ENCODE results near the gene SART1. TPM values are rescaled to one million over a fixed set of nuclear protein-coding genes. Genes with fewer than 3 reads are reported as not detected.

Gene SART1
- polyA plus RNA-seq, 6 donors from 2014 or later: 13.9 to 39.7 (median 18.3) TPM

Other genes starting within 250 kb of the SART1 start
- 10 to 100 TPM; 38.9 to 71.8 (median 63.6) TPM for gene KAT5, start 249.5 kb upstream of the SART1 start, polyA plus RNA-seq (ENCODE audit: low read depth in 6 of 6)
- 100 to 1,000 TPM in 3 of 6 donors, 10 to 100 TPM in 3; 59.3 to 126 (median 99.1) TPM for gene RNASEH2C, start 240.9 kb upstream of the SART1 start, polyA plus RNA-seq (ENCODE audit: low read depth in 6 of 6)
- gene AP5B1, start 180.8 kb upstream of the SART1 start, polyA plus RNA-seq (ENCODE audit: low read depth in 6 of 6): 10 to 100 TPM in 2 of 6 donors, 1 to 10 TPM in 4; 3.4 to 17.2 (median 9.6) TPM
- not detected for gene OVOL1, start 174.7 kb upstream of the SART1 start, polyA plus RNA-seq (ENCODE audit: low read depth in 6 of 6)
- 1 to 10 TPM in 5 of 6 donors, not detected in 1; 1.2 to 2.6 (median 1.7) TPM for gene SNX32, start 127.8 kb upstream of the SART1 start, polyA plus RNA-seq (ENCODE audit: low read depth in 6 of 6)
- 1,000 to 10,000 TPM; 1,822 to 2,570 (median 2,214) TPM for gene CFL1, start 103.6 kb upstream of the SART1 start, polyA plus RNA-seq (ENCODE audit: low read depth in 6 of 6)
- 10 to 100 TPM in 5 of 6 donors, 1 to 10 TPM in 1; 3.2 to 32.0 (median 22.8) TPM for gene MUS81, start 101.3 kb upstream of the SART1 start, polyA plus RNA-seq (ENCODE audit: low read depth in 6 of 6)
- 1 to 10 TPM in 2 of 6 donors, under 1 TPM in 1, not detected in 3; 0.29 to 1.5 (median 1.1) TPM for gene EFEMP2, start 88.9 kb upstream of the SART1 start, polyA plus RNA-seq (ENCODE audit: low read depth in 6 of 6)
- gene CTSW, start 81.9 kb upstream of the SART1 start, polyA plus RNA-seq (ENCODE audit: low read depth in 6 of 6): 1 to 10 TPM in 5 of 6 donors, under 1 TPM in 1; 0.68 to 7.2 (median 3.0) TPM
- gene FIBP, start 73.3 kb upstream of the SART1 start, polyA plus RNA-seq (ENCODE audit: low read depth in 6 of 6): 100 to 1,000 TPM in 4 of 6 donors, 10 to 100 TPM in 2; 91.2 to 191 (median 107) TPM
- gene CCDC85B, start 71.1 kb upstream of the SART1 start, polyA plus RNA-seq (ENCODE audit: low read depth in 6 of 6): 10 to 100 TPM; 22.4 to 62.8 (median 45.3) TPM
- under 1 TPM in 3 of 6 donors, not detected in 3; 0.25 to 0.34 (median 0.27) TPM for gene FOSL1, start 61.3 kb upstream of the SART1 start, polyA plus RNA-seq (ENCODE audit: low read depth in 6 of 6)
- gene C11orf68, start 42.7 kb upstream of the SART1 start, polyA plus RNA-seq (ENCODE audit: low read depth in 6 of 6): 10 to 100 TPM; 48.5 to 79.3 (median 68.4) TPM
- gene DRAP1, start 42.3 kb upstream of the SART1 start, polyA plus RNA-seq (ENCODE audit: low read depth in 6 of 6): 10 to 100 TPM; 57.3 to 89.8 (median 71.1) TPM
- gene TSGA10IP, start 16.3 kb upstream of the SART1 start, polyA plus RNA-seq (ENCODE audit: low read depth in 6 of 6): not detected
- 10 to 100 TPM in 5 of 6 donors, 1 to 10 TPM in 1; 4.9 to 34.2 (median 20.1) TPM for gene EIF1AD, start 40.4 kb downstream of the SART1 start, polyA plus RNA-seq (ENCODE audit: low read depth in 6 of 6)
- 100 to 1,000 TPM; 162 to 247 (median 189) TPM for gene BANF1, start 40.8 kb downstream of the SART1 start, polyA plus RNA-seq (ENCODE audit: low read depth in 6 of 6)
- gene CST6, start 50.3 kb downstream of the SART1 start, polyA plus RNA-seq (ENCODE audit: low read depth in 6 of 6): not detected
- under 1 TPM in 1 of 6 donors, not detected in 5; 0.11 TPM for gene CATSPER1, start 64.7 kb downstream of the SART1 start, polyA plus RNA-seq (ENCODE audit: low read depth in 6 of 6)
- not detected for gene GAL3ST3, start 87.4 kb downstream of the SART1 start, polyA plus RNA-seq (ENCODE audit: low read depth in 6 of 6)
- 100 to 1,000 TPM in 1 of 6 donors, 10 to 100 TPM in 5; 68.8 to 106 (median 85.2) TPM for gene SF3B2, start 90.6 kb downstream of the SART1 start, polyA plus RNA-seq (ENCODE audit: low read depth in 6 of 6)
- gene PACS1, start 108.5 kb downstream of the SART1 start, polyA plus RNA-seq (ENCODE audit: low read depth in 6 of 6): 100 to 1,000 TPM in 1 of 6 donors, 10 to 100 TPM in 5; 44.3 to 133 (median 57.3) TPM